Pulmonary artery endothelial cell (primary cell): ENCODE results near the gene ETV3. TPM values are rescaled to one million over a fixed set of nuclear protein-coding genes. Genes with fewer than 3 reads are reported as not detected.
"Not testable (repeated sequence)": the region's sequence is repeated elsewhere in the genome, so short reads cannot be mapped to it uniquely, and the experiment has no call there.

ENCODE experiments used
- DNase-seq: peaks from one replicate; pipeline ENCODE4 v3.0.0-alpha.2; 2011; ENCODE audit warnings: low read depth, low spot score
- total RNA-seq: library from RNA; depleted of rRNA; stranded (reverse); fragments of >200 nt; gene quantifications from 2 replicates; pipeline ENCODE4 v1.2.3, GENCODE V29; 2014

Gene ETV3
- total RNA-seq = 13.8 and 17.9 TPM in 2 replicates

- DNase-seq = peak; percentile 65
Observed at GRCh38 chr1:157138220-157139051, at the start of gene ETV3. Gene ETV3 (minus strand): TSS chr1:157138395. CDS start chr1:157136352, 2,043 bp downstream.

DNA sequence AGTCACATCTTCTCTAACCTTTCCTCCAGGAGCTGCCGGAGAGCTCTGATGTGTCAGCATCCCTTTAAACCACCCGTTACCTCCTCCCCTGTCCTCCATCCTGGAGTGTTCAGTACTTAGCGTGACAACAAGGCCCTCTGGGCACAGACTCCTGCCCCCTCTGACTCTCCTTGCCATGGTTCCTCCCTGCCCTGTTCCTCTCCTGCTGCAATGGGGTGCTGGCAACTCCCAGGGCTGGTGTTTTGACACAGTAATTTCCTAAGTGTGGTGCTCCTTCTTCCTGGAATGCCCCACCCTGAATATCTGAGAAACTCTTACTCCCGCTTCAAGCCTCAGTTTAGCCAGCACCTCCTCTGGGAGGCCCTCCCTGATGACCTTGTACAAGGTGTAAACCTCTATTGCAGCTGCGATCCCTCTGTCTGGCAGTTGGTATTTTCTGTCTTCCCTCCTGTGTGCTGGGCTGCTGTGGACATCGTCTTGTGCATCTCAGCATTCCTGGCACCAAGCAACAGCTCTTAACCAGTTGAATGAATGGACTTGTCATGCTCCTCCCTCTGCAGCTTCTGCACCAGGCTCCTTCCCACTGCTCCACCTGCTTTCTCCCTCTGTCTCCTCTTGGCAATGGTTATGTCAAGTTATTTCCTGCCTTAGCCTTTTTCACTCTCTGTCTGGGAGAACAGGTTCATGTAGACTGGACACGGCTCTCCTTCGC is 48.2 kb upstream of the ETV3 start:
- no peak for DNase-seq

- no peak for DNase-seq
Observed at GRCh38 chr1:157183870-157184269, 45.7 kb upstream of the ETV3 start.

- DNase-seq = not testable (repeated sequence)
Observed at GRCh38 chr1:157182371-157182770, 44.2 kb upstream of the ETV3 start.

GRCh38 chr1:157181790-157182189 is 43.6 kb upstream of the ETV3 start:
- no peak for DNase-seq

GRCh38 chr1:157181258-157181657 is 43.1 kb upstream of the ETV3 start:
- DNase-seq = no peak

DNA sequence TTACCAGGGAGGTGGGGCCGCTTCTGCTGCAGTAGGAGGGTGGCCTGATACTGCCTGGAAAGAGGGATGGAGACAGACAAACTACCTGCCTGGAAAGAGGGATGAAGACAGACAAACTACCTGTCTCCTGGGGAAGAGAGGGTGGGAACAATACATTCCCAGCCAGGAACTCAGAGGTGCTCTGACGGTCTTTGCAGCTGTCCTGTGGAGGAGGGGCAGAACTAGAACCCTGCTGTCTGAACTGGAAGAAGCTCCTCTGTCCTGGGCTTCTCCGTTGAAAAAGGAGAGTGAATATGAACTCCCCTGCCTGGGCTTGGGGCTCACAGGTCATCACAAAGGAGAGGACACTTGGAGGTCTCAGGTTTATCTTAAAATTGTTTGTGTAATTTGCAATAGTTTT is 40.3 kb upstream of the ETV3 start:
- DNase-seq = no peak

DNA sequence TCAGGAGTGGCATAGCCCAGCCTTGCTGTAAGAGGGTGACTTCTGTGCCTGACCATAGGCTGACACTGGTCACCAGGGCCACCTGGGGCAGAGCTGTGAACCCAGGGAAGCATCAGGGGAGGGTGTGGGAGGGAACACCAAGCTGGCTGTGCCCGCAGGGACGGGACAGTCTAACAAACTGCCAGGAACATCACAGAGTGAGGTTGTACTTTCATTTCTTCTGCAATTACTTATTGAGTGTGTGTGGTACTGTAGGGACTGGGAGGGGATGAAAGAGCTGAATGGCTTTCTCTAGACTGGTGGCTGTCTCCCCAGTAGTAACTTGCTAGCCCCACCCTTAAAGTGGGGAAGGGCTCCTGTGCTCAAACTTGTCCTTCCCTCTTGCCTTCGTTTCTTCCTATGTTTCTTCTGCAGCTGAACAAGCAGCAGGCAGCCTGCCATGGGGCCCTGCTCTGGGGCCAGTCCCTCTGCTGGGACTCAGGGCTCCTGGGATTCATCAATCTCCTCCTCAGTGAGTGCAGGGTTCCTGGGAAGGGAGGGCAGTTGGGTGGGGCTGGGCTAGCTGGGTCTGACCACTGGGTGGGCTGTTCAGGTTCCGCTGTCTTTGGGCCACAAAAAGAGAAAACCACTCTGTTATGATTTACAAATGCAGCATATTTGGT is 39.7 kb upstream of the ETV3 start:
- no peak for DNase-seq

DNA sequence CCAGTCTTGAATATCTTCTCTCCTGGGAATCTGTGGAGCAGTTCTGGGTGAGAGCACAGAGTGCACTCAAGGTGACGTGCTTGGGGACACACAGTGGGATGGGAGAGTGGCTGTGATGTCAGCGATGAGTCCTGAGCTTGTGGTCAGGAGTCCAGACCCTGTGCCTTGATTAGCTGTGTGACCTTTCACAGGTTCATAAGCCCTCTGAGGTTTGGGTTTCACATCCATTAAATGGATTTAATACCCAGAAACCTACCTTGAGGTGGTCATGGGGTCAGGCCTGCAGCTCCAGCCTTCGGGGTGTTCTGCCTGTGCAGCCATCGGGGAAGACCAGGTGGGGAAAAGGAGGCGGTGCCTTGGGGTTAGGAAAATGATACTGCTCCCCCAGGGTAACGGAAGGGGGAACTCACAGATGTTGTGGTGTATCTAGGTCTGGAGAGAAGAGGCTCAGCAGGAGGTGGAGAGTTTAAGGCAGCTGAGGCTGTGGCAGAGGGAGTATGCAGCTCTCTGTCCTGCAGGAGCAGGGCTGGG is 38.5 kb upstream of the ETV3 start:
- no peak for DNase-seq

- DNase-seq = no peak
Observed at GRCh38 chr1:157176016-157176415, 37.8 kb upstream of the ETV3 start.

- DNase-seq = no peak
Observed at GRCh38 chr1:157173900-157174410, 35.8 kb upstream of the ETV3 start.

- DNase-seq = not testable (repeated sequence)
Observed at GRCh38 chr1:157173241-157173640, 35.0 kb upstream of the ETV3 start.

- not testable (repeated sequence) for DNase-seq
Observed at GRCh38 chr1:157172591-157172990, 34.4 kb upstream of the ETV3 start.

GRCh38 chr1:157171903-157172503 is 33.8 kb upstream of the ETV3 start:
- not testable (repeated sequence) for DNase-seq

DNA sequence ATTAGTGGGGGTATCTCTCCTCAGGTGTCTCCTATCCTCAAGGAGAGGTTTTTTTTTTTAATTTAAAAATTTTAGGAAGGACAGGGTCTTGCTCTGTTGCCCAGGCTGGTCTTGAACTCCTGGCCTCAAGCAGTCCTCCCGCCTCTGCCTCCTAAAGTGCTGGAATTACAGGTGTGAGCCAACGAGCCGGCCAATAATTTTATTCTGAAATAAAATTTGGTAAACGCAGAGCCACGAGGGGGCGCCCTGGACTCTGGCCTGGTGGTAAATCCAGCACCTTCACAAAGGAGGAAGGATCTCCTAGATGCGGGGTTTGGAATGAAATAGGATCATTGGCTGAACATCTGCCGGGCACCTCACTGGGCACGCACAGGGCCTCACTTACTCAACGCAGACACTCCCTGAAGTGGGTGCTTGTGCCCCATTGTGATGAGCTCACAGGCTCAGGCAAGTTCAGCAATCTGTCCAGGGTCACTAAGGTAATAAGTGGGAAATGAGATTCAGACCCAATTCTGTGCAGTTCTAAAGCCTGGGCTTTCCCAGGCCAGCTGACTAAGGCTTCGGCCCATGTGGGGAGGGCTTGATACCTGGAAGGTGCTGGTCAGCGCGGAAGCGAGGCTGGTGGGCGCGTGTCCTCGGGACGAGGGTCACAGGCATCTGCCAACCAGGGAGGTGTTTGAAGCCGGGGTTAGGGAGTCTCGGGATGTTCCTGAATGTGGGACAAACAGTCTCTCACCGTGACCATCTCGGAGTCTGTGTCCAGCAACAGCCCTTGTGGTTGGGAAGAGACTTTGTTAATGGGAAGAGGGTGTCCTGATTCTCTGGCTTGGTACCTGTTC is 32.7 kb upstream of the ETV3 start:
- no peak for DNase-seq

DNA sequence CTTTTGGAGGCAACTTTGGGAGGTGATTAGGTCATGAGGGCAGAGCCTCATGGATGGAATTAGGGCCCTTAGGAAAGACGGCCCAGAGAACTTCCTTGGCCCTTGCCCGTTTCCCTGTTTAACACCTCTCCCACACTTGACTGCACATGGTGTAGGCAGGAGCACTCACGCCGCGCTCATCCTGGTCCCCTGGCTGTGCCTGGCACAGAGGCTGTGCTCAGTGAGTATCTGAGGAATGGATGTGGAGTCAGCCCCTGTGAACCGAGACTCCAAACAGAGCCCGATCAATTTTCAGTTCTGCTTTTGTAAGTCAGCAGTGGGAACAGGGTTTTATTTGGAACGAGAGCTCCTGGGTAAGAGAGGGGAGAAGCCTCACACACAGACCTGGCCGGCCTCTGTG is 29.8 kb upstream of the ETV3 start:
- no peak for DNase-seq

GRCh38 chr1:157167437-157167836 is 29.2 kb upstream of the ETV3 start:
- DNase-seq = no peak

- no peak for DNase-seq
Observed at GRCh38 chr1:157166590-157166989, 28.4 kb upstream of the ETV3 start.

- no peak for DNase-seq
Observed at GRCh38 chr1:157163273-157164127, 25.3 kb upstream of the ETV3 start.
